Measurements from ENCODE around the gene CAMK4.

DNA sequence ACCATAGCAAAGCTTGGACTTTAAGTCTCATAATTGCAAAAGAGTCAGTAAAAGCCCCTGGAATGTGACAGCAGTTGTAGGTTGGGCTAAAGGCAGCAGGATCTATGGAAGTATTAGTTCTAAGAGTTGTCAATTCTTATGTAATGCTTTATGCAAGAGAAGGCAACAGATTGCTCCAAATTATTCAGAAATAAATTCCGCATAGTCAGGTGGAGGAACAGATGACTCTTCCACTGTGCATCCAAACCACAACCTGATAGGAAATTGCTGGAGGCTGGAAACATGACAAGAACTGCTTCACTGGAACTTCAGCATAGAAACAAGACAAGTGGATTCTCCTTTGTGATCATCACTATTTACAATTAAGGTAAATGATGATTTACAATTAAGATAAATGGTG is 187.1 kb downstream of the CAMK4 start:
- TF ChIP-seq, protein P1, sequence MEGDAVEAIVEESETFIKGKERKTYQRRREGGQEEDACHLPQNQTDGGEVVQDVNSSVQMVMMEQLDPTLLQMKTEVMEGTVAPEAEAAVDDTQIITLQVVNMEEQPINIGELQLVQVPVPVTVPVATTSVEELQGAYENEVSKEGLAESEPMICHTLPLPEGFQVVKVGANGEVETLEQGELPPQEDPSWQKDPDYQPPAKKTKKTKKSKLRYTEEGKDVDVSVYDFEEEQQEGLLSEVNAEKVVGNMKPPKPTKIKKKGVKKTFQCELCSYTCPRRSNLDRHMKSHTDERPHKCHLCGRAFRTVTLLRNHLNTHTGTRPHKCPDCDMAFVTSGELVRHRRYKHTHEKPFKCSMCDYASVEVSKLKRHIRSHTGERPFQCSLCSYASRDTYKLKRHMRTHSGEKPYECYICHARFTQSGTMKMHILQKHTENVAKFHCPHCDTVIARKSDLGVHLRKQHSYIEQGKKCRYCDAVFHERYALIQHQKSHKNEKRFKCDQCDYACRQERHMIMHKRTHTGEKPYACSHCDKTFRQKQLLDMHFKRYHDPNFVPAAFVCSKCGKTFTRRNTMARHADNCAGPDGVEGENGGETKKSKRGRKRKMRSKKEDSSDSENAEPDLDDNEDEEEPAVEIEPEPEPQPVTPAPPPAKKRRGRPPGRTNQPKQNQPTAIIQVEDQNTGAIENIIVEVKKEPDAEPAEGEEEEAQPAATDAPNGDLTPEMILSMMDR (conservative IDR thresholded peaks at IDR 0.05; ENCODE audit: low read length) = no peak
- TF ChIP-seq EZH2phosphoT487 (IDR thresholded peaks at IDR 0.05; ENCODE audit: borderline replicate concordance) = no peak
